Adrenal gland (tissue), 5 donors: ENCODE results near the gene CCSER1.

Experiments used
- POLR2A ChIP-seq, 2 donors: fragments of 450-650 bp; IDR thresholded peaks; one replicate each; pipeline ENCODE4 v1.6.1; 2017; ENCODE audit warnings: antibody characterized with exemption in 2 of 2, mild to moderate bottlenecking in 2 of 2, moderate library complexity in 1 of 2
- TF ChIP-seq, protein P1 (sequence below), 6 experiments: fragments of 450-650 bp in 4 of 6; fragments of 200-600 bp in 2 of 6; sonication (generic) in 1 of 6; IDR thresholded peaks; 1 replicate in 5 of 6; 2 replicates in 1 of 6; pipeline versions ENCODE4 v1.5.1 to v1.8.0; 2016 to 2021; ENCODE audit warnings: antibody characterized with exemption in 6 of 6, mild to moderate bottlenecking in 2 of 6, moderate library complexity in 1 of 6
- donor health status: DM: no; HTN: no; CAD: no.

DNA sequence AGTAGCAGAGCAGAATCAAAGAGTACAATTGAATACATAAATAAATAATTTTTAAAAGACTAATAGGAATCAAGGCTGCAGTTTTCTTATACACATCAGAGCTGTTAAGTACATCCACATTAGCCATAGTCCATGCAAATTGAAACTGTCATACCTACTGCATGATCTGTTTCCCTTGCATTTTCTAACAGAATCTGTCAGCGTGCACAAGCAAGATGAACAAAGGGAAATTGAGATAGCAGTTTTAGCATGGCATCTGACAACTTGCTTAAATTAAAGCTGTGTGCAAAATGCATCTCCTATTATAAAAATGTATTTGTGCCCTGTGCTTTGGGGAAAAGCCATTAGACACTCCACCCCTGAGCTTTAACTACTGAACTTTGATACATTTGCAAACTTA, 1473.1 kb downstream of the CCSER1 start:
- no peak for TF ChIP-seq POLR2A (IDR thresholded peaks at IDR 0.05)
- TF ChIP-seq, protein P1, sequence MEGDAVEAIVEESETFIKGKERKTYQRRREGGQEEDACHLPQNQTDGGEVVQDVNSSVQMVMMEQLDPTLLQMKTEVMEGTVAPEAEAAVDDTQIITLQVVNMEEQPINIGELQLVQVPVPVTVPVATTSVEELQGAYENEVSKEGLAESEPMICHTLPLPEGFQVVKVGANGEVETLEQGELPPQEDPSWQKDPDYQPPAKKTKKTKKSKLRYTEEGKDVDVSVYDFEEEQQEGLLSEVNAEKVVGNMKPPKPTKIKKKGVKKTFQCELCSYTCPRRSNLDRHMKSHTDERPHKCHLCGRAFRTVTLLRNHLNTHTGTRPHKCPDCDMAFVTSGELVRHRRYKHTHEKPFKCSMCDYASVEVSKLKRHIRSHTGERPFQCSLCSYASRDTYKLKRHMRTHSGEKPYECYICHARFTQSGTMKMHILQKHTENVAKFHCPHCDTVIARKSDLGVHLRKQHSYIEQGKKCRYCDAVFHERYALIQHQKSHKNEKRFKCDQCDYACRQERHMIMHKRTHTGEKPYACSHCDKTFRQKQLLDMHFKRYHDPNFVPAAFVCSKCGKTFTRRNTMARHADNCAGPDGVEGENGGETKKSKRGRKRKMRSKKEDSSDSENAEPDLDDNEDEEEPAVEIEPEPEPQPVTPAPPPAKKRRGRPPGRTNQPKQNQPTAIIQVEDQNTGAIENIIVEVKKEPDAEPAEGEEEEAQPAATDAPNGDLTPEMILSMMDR (IDR thresholded peaks at IDR 0.05), result no peak
